Activated CD4-positive, alpha-beta memory T cell treated with anti-CD3 and anti-CD28 coated beads for 36 hours (primary cell): ENCODE data around the gene IFNA5. TPM values are rescaled to one million over a fixed set of nuclear protein-coding genes. Genes with fewer than 3 reads are reported as not detected.

Experiments
- total RNA-seq, 2 experiments: library from RNA; stranded (reverse); gene quantifications; one replicate each; pipeline ENCODE4 v1.2.3, GENCODE V29; 2021

IFNA5 gene
- total RNA-seq, 2 experiments from 2014 or later = not detected

Other genes with a start within 250 kb of the IFNA5 start
- 1 to 10 TPM in 1 of 2 experiments, under 1 TPM in 1; 0.26 to 1.7 TPM for gene IFNB1, start 227.4 kb downstream of the IFNA5 start, total RNA-seq
- gene IFNW1, start 163.5 kb downstream of the IFNA5 start, total RNA-seq = not detected
- not detected for gene IFNA21, start 138.7 kb downstream of the IFNA5 start, total RNA-seq
- gene IFNA4, start 117.7 kb downstream of the IFNA5 start, total RNA-seq = not detected
- not detected for gene IFNA7, start 103.1 kb downstream of the IFNA5 start, total RNA-seq
- not detected for gene IFNA10, start 98.2 kb downstream of the IFNA5 start, total RNA-seq
- not detected for gene IFNA16, start 88.0 kb downstream of the IFNA5 start, total RNA-seq
- not detected for gene IFNA17, start 77.1 kb downstream of the IFNA5 start, total RNA-seq
- not detected for gene IFNA14, start 65.3 kb downstream of the IFNA5 start, total RNA-seq
- 10 to 100 TPM; 15.9 to 16.0 TPM for gene KLHL9, start 30.1 kb upstream of the IFNA5 start, total RNA-seq
- gene IFNA6, start 45.6 kb upstream of the IFNA5 start, total RNA-seq = not detected
- gene IFNA13, start 62.7 kb upstream of the IFNA5 start, total RNA-seq = not detected
- gene IFNA2, start 80.1 kb upstream of the IFNA5 start, total RNA-seq = not detected
- gene IFNA8, start 103.8 kb upstream of the IFNA5 start, total RNA-seq = not detected
- gene IFNA1, start 135.1 kb upstream of the IFNA5 start, total RNA-seq = not detected
- gene IFNE, start 177.0 kb upstream of the IFNA5 start, total RNA-seq = not detected